GM21619 (cell line): ENCODE results near the gene ACP7.

Experiments
- ATAC-seq: cut with Tn5 transposase; IDR thresholded peaks from one replicate; pipeline ENCODE4 v1.9.1; 2021; ENCODE audit not compliant: unreplicated experiment

ACP7 gene

DNA sequence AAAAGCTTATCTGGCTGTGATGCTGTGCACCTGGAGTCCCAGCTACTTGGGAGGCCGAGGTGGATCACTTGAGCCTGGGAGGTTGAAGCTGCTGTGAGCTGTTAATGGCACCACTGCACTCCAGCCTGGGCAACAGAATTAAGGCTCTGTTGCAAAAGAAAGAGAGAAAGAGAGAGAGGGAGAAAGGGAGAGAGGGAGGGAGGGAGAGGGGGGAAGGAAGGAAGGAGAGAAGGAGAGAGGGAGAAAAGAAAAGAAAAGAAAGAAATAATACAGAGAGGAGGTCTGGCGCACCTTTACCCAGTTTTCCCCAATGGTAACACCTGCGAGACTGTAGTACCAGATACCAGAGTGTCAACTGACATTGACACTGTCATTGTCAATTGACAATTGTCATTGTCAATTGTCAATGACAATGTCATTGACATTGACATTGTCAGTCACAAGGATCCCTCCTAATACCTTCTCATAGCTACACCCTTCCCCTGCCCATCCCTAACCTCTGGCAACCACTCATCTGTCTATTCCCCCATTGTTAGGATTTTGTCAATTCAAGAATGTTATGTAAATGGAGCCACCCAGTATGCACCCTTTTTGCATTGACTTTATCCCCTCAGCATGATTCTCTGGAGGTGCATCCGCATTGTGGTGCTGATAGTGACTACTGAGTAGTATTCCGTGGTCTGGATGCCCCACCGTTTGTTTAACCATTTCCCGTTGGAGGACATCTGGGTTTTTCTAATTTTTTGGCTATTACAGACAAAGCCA is 62.7 kb downstream of the ACP7 start:
- no peak for ATAC-seq

- no peak for ATAC-seq
These were observed 63.3 kb downstream of the ACP7 start for GRCh38 chr19:39147480-39147879.

GRCh38 chr19:39148939-39149529 is 64.9 kb downstream of the ACP7 start:
- no peak for ATAC-seq

- ATAC-seq: no peak
These were observed 66.1 kb downstream of the ACP7 start for GRCh38 chr19:39150235-39150634.

DNA sequence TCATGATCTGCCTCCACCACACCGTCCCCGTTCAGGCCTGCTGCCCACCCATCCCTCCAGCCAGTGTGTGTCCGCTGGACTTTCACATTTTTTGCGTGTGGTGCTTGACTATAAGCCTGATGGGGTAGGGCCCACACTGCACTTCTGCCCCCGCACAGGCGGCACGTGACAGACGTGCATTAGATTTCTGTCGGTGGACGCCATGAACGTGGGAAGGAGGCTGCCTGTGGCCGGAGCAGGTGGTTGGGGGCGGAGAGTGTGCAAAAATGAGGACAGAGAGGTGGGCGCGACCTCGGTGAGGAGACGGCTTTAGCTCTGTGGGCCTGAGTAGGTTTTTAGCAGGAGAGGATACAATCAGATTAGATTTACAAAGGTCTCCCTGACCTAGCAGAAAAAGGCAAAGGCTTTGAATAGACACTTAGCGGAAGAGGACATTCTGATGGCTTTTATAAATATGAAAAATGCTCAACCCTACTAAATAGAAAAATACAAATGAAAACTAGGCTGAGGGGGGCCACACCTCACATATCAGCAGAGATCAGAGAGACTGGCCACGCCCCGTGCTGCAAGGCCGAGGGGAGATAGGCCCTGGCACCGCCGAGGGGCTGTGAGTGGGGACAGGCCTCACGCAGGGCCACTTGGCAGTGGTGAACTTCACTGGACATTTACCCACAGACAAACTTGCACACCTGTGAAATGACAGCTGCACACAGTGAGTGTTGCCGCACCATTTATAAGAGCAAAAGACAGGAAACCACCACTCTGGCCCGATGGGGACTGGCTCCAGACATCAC is 66.8 kb downstream of the ACP7 start:
- no peak for ATAC-seq

DNA sequence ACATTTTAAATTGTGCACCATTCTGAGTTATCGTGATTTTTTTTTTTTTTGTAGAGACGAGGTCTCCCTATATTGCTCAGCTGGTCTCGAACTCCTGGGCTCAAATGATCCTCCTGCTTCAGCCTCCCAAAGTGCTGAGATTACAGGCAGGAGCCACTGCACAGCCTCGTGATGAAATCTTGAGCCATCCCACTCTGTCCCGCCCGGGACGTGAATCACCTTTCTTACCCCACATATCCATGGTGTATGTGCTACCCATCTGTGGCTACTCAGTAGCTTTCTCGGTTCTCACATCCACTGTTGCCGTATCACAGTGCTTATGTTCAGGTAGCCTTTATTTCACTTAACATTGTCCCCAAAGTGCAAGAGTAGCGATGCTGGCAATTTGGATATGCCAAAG is 67.9 kb downstream of the ACP7 start:
- no peak for ATAC-seq

DNA sequence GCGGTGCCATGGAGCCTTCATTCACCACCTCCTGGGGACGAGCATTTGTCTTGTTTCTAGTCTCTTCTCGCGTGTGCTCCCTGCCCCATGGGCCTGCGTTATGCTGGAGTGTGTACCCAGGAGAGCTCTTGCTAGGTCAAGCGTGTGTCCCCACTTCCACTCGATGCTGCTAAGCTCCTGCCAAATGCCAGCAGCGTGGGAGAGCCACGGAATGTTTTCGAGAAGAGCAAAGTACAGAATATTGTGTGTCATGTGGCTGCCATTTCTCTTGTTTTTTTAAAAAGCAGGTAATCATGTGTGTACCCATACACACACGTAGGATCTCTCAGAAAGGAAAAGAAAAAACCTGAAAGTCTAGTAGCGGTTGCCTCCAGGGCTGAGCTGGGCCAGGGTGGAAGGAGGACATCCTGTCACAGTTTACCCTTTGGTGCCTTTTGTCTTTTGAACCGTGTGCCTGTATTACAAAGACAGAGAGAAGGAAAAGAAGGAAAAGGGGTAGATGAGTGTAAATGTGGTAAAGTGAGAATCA is 70.0 kb downstream of the ACP7 start:
- ATAC-seq: no peak

DNA sequence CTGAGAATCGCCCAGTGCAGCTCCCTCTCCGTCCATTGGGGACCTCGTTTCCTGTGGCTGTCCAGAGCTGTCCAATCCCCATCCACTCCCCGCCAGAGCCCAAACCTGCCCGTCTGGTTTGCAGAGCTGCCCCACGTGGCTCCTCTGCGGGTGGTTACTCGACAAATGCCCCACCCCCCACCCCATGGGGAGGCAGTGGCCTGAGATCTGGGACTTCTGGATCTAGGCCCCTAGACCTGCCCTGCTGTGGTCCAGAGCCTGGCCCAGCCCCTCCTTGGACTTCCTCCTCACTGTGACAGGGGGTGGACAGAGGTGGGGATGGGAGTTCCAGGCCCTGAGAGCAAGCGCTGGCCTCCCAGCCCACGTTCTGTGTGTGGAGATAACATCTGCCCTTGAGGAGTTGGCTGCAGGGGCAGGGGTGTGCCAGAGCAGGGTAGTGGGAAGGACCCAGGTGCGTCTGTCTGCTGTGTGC is 70.5 kb downstream of the ACP7 start:
- ATAC-seq: no peak

GRCh38 chr19:39155114-39155700 is 71.0 kb downstream of the ACP7 start:
- no peak for ATAC-seq

DNA sequence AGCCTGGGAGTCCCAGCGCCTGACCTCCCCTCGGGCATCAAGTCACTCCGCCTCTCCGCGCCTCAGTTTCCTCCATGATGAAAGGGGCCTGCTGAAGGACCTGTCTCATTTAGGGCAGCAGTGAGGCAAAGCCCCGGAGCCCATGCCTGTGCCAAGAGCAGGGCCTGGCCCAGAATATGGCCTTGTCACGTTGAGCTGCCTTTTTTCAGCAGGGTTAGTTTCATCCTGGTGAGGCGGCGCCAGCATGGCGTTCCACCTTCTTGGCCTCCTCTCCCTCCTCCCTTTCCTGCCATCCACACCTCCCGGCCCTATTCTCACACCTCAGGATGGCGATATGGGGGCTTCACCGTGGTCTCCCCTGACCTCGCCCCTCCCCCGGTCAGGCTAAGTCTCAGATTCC is 71.6 kb downstream of the ACP7 start:
- ATAC-seq: no peak

DNA sequence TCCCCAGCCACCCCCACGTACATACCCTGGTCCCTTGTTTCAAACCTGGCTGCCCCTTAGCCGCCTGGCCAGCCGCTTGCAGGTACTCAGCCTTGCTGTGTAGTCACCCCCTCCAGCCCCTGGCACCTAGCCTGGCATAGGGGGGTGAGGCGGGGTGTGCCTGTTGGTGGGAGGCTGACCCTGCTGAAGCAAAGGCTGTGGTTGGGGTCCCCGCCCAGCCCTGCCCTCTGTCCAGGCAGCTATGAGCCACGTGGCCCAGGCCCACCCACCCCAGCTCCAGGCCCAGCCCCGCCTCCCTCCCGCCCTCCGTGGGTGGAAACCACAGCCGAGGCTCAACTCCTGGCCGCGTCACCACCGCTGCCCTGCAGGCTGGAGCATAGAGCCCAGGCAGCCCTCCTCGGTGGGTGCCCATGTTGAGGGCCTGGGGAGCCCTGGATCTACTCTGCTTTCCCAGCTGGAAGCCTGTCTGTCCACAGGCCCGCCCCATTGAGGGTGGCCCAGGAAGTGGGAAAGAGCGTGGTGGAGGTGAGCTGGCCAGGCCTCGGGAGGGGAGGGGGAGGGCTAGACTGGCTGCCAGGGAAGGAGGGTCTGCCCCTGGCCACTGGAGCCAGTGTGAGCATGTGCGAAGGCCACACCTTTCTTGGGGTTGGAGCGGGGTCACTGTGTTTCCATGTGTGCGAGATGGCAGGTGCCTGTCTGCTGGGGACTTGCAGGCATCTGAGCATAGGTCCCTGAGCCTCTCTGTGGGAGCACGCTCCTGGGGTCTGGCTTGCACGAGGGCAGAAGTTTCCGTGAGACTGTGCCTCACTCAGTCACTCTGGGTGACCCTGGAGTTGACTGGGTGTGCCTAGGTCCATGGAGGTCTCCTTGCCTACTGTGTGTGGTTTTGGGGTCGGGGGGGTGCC is 72.4 kb downstream of the ACP7 start:
- ATAC-seq: no peak

GRCh38 chr19:39157275-39157996 is 73.3 kb downstream of the ACP7 start:
- ATAC-seq: no peak

DNA sequence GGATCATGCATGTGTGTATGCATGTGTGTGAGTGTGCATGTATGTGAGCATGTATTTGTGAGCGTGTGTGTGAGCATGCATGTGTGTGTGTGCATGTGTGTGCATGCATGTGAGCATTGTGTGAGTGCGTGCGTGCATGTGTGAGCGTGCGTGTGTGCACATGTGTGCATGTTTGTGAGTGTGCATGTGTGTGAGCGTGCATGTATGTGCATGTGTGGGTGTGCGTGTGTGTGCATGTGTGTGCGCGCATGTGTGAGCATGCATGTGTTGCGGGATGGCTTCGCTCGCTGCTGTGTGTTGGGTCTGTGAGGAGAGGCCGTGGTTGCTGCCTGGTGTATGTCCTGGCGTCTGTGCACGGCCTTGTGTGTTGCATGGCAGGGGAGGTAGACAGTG is 73.8 kb downstream of the ACP7 start:
- ATAC-seq: no peak

- ATAC-seq: no peak
These were observed 74.6 kb downstream of the ACP7 start for GRCh38 chr19:39158646-39159260.

DNA sequence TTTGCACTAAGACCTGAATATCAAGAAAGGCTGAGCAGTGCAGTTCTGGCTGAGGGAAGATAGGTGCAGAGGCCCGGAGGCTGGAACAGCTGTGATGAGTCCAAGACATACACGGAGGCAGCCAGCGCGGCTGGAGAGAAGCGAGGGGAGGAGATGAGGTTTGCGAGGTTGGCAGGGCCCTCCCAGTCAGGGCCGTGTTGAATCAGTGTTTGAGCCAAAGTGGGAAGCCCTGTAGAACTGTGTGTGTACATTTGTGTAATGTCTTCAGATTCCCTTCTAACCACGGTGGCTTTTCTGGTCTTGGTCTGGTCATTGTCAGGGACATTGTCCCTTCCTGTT is 76.3 kb downstream of the ACP7 start:
- ATAC-seq: no peak
